Measurements from ENCODE around the gene ZNF414.
A peak's percentile ranks its signal among the peaks of the same experiment; 100 is the strongest.
"Not testable (repeated sequence)": the region's sequence is repeated elsewhere in the genome, so short reads cannot be mapped to it uniquely, and the experiment has no call there.

Gene ZNF414

DNA sequence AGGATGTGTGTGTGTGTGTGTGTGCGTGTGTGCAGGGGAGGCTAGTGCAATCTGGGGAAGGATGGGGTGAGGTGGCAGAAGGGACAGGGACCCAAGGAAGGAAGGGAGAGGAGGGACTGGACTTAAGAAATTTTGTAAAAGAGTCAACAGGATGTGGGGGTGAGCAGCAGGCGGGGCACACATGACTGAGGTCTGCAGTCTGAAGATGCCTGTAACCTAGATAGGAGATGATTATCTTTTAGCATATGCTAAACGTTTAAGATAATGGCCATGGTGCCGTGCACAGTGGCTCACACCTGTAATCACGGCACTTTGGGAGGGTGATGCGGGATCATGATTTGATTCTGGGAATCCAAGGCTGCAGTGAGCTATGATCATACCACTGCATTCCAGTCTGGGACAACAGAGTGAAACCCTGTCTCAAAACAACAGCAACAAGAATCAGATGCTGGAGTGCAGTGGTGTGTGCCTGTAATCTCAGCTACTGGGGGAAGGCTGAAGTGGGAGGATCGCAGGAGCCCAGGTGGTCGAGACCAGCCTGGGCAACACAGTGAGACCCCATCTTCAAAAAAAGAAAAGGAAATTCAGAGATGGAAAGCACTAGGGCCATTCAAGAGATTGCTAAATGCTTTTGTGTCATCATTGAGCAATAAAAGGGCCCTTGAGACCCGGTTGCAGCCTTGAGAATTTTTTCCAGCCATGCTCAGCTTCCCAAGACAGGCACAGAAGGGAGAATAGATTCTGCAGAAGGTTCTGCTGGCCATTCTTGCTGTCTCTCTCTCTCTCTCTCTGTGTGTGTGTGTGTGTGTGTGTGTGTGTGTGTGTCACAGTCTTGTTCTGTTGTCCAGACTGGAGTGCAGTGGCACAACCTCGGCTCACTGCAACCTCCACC lies 3.8 kb upstream of the ZNF414 start:
- no peak for DNase-seq

DNA sequence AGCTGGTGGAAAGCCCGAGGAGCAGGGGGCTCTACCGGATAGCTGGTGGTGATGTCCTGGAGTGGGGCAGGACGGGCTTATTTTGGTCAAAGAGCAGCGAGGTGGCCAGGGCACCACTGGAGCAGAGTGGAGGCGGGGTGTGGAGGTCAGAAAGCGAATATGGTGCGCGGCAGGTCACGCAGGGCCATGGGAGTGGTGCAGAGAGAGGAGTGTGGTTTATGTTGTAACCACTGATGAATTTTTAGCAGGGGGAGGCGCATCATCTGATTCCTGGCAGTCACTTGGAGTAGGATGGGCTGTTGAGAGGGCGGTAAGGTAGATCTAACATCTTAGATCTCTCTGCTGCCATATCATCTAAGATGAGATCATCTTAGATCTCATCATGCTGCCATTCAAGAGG lies 1.4 kb upstream of the ZNF414 start:
- DNase-seq = no peak

DNA sequence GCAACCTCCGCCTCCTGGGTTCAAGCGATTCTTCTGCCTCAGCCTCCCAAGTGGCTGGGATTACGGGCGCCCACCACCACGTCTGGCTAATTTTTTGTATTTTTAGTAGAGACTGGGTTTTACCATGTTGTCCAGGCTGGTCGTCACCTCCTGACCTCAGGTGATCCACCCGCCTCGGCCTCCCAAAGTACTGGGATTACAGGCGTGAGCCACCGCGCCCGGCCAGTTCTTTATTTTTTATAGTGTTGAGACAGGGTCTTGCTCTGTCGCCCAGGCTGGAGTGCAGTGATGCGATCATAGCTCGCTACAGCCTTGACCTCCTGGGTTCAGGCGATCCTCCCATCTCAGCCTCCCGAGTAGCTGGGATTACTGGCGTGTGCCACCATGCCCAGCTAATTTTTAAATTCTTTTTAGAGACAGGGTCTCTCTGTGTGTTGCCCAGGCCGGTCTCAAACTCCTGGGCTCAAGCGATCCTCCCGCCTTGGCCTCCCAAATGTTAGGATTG lies 590 bp upstream of the ZNF414 start:
- DNase-seq = not testable (repeated sequence)

DNA sequence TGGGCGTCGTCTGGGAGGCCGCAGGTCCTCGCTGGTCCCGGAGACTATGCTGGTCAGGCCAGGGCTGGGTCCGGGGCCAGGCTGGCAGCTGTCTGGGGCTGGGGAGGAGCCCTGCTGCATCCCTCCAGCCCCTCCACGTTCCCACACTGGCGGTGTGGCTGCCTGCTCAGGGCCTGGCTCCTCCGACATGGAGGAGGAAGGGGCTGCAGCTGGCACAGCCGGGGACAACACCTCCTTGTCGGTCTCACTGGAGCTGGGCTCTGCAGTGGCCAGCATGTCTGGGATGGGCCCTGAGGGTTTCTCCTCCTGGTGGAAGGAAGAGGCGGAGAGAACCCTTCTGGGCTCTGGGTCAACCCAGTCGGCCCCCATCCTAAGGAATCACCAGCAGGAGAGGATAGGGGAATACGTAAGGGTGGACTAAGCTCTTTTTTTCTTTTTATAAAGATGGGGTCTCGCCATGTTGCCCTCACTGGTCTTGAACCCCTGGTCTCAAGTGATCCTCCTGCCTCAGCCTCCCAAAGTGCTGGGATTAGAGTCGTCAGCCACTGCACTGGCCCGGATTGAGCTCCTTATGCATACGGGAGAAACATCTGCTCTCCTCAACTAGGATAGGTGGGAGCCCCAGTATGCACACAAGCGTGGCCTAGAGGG lies 806 bp downstream of the ZNF414 start:
- DNase-seq = no peak

DNA sequence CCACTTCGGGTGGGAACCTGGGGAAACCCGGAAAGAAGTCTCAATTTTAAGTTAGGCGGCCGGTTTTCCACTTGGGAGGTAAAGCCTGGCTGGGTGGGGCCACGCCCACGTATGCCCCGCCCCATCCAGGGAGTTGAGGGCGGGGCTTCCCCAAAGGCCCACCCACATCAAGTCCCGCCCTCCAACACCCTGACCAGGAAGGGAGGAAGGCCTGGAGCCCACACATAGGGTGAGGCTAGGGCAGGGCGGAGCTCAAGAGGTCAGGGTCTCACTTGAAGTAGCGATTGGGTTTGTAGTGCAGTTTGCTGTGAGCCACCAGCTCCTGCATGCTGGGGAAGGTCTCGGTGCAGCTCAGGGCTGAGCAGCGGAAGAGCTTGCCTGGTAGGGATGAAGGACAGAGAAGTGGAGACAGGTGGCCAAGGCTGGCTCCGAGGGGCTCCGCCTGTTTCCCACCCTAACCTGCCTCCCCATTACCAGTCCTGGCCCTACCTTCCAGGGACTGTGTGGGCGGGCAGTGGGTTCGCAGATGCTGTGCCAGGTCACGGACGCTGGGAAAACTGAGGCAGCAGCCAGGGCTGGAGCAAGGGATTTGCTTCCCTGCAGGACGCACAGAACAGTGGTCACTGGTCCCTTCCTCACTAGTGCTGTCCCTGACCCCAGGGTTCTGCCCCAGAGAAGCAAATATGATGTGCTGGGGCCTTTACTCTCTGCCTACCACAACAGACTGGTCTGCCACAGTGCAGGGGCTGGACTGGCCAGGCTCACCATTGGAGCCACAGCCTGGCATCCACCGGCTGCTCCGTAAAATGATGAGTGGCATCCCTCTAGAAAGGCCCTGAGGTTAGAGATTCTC lies 1.6 kb downstream of the ZNF414 start:
- DNase-seq = no peak

DNA sequence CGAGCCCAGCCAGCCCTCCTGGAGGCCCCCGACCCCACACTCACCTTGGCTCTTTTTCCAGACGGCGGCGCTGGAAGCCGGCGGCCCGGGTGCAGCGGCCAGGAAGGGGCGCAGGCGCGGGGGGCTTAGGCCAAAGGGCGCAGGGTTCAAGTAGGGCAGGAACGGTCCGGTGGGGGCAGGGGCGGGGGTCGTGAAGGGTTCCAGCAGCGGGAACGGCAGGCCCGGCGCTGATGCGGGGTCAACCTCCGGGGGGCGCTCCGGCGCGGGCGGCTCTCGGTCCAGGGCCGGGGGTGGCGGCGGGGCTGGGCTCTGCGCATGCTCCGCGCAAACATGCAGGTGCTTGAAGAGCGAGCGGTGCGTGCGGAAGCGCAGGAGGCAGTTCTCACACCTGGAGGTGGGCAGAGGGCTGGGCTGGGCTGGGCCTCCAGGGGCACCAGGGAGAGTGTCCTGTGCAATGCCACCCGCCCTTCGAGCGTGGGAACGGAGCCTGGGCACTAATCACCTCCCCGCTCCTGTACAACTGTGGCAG lies 2.3 kb downstream of the ZNF414 start:
- no peak for DNase-seq

DNA sequence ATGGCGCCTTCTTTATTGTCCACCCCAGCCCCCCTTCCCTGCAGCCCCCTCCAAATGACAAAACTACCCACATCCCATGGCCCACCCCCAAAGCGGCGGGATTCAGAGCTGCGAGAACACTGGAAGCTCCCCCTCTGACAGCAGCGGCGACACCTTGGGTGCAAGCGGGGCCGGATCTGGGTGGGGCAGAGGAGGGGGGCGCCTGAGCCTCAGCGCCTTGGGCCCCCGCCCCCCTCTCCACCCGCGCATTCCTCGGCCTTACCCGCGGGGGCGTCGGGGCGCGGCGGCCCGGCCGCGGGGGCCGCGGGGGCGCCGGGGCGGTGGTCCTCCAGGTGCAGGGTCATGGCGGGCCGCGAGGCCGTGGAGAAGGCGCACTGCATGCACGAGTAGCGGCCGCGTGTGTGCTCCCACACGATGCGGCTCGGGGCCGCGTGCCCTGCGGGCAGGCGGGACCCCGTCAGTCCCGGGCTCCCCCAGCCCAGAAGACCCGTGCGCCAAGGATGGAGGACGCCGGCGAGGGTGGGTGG lies 3.3 kb downstream of the ZNF414 start:
- no peak for DNase-seq

DNA sequence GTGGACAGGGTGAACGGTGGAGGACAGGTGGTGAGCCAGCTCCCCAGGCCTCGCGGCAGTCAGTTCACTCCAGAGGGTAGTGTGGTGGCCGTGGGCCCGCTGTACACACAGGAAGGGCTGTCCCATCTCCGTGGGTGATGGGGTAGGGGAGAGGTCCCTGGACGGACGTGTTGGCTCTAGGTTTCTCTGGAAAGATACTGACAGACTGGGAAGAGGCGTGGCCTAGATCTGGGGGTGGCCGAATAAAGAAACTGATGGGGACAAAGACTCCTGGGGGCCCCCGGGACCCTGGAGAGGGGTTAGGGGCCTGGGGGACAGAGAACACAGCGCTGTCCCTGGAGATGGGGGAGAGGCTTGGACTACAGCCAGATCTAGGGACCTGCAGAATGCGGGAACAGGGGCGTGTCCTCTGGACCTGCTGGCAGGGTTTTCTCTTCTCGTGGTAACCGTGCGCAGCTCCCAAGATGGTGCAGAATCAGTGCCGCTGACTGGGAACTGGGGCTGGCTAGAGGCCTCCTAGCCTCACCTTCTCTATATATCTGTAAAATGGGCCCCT lies 7.5 kb downstream of the ZNF414 start:
- DNase-seq = no peak

DNA sequence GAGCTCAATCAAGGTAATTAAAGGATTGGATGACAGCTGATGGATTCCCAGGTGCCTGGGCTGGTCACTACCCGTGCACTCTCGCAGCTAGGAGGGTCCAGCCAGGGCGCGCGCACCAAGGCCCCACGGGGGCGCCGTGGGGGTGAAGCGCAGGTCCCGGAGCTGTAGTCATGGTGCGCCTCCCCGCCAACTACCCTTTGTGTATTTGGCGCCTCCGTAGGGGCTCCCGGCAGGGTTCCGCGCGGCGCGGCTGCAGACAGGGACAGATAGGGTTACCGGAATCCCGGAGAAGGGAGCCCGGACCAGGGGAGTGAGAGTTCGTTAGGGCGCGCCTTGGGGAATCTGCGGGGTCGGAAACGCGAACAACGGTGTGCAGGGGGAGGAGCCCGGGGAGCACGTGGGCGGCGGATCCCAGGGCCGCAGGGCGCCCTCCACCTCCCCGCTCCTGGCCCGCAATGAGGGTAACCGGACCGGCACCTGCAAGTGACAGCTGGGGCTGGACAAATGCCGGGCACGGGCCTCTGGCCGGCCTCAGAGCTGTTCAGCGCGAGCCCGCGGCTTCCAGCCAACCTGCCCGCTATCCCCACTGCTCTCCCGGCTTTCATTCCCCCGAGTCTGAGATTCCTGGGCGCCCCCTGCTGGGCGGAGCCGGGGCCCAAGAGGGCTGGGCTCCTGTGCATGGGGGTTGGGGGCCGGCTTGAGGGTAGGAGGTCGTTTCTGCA lies 8.1 kb downstream of the ZNF414 start:
- DNase-seq = peak; percentile 34 to 70

DNA sequence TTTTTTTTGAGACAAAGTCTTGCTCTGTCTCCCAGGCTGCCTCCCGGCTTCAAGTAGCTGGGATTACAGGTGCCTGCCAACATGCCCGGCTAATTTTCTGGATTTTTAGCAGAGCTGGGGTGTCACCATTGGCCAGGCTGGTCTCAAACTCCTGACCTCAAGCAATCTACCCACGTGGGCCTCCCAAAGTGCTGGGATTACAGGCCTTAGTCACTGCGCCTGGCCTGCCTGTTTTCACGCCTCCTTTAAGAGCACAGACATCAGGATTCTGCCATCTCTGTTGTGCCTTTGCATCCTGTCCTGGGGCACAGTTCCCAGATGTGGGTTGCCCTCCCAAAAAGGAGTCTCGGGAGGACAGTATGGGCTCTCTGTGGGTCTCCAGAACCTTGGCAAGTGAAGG lies 9.0 kb downstream of the ZNF414 start:
- DNase-seq = no peak

DNA sequence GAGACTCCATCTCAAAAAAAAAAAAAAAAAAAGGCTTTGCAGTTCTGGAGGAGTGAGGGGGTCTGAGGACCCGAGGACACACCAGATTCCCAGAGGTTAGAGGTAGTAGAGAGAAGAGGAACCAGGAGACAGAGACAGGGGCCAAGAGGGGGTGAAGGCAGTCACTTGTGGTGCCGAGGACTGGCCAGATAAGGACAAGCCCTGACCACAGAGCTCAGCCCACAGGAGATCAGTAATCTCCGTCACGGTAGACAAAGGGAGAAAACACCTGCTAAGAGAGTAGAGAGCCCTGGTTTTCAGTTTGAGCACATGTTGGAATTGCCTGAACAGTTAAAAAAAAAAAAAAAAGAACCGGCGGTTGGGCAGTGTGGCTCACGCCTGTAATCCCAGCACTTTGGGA lies 9.8 kb downstream of the ZNF414 start:
- DNase-seq = no peak

DNA sequence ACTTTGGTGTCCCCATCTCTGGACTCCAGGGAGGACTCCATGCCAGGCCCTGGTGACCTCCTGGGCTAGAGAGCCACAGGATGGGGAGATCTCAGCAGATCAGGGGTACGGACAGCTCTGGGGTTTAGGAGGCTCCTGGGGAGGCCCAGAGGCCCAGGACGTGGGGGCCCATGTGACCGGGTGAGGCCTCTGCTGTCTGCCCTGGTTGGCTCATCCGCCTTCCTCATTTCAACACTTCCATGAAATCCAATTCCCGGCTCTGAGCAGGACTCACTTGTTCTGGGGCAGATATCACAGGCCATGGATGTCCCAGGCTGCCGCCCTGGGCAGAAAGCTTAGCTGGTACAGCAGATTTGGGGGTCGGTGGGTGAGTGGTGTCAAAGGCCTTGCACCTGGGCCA lies 10.5 kb downstream of the ZNF414 start:
- no peak for DNase-seq

DNA sequence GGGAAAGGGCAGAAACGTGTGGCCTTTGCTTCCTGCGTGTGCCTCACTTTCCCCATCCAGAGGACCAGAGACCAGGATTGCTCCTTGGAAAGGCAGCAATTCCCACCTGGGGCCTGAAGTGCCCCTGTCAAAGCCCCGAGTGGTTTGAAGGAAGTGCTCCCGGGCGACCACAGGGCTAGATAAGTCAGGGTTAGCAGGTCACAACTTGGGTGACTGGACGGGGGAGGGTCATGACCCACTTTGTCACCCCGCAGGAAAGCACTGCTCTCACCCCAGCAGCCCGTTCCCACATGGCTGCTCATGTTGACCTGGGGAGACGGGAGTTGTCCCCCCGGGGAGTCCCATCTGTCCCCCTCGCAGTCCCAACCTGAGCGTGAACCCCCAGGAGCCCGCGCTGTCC lies 12.0 kb downstream of the ZNF414 start:
- DNase-seq = no peak

DNA sequence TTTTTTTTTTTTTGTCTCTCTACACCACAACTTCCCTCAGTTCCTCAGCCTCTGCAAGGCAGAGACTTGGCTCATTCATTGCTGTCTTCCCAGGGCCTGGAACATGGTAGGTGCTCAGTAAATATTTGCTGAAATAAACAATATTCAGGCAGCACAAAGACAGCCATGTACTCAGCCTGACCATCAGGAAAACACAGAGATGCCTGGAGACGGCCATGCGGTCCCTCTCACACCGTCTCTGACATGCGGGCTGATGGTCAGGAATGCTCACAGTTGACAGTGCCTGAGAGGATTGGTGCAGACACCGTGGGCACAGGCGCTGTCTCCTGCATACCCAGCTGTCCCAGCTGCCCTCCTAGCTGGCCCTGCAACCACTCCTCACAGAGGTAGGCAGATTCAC lies 12.5 kb downstream of the ZNF414 start:
- DNase-seq = no peak

DNA sequence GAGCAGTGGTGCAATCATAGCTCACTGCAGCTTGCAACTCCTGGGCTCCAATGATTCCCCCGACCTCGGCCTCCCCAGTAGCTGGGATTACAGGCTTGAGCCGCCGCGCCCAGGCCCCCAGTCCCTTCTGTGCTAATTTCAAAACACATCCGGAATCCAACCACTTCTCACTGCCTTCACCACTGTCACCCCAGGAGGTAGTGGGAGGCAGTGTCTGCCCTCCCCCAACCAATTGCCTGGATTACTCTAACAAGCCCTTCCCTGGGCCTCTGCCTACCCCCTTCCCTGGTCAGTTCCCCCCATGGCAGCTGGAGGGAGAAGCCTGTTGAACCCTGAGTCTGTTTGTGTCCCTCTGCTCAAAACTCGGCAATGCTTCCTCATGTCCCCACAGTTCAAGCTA lies 13.8 kb downstream of the ZNF414 start:
- no peak for DNase-seq

DNA sequence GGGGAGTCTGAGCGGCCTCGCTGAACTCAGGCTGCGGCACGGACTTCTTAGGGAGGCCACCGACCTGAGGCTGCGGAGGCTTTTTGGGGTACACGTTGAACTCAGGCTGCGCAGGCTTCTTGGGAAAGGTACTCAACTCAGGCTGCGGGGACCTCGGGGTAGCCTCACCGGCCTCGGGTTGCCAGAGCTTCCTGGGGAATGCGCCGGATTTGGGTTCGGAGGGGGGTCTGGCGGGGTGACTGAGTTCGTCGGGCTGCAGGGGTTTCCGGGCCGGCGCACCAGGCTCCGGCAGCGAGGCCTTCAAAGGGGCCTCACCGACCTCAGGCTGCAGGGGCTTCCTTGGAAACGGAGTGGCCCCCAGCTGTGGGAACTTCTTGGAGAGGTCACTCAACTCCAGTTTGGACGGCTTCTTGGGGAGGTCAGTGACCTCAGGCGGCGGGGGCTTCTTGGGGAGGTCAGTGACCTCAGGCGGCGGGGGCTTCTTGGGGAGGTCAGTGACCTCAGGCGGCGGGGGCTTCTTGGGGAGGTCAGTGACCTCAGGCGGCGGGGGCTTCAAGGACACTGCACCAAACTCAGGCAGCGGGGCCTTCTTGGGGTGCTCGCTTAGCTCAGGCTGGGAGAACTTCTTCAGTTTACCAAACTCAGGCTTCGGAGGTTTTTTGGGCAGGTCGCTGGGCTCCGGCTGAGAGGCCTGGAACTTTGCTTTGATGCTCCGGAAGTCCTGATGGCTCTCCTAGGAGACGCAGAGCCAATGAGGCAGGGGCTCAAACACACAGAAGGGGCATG lies 14.7 kb downstream of the ZNF414 start:
- DNase-seq = no peak

DNA sequence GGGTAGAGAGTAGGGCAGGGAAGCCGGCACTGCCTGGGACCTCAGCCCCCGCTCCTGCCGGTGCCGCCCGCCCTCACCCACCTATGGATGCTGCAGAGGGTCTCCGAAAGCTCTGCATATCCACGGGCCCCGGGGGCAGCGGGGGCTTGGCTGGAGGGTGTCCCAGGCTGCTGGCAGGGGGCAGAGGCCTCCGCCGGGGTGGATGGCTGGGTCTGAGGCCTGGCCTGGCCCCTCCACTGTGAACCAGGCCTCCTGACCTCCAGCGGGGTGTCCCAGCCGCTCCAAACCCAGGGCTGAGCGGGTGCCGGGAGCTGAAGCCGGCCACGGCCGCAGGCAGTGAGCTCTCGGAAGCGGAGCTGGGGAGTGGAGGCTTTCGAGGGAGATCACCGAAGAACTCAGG lies 15.7 kb downstream of the ZNF414 start:
- no peak for DNase-seq

DNA sequence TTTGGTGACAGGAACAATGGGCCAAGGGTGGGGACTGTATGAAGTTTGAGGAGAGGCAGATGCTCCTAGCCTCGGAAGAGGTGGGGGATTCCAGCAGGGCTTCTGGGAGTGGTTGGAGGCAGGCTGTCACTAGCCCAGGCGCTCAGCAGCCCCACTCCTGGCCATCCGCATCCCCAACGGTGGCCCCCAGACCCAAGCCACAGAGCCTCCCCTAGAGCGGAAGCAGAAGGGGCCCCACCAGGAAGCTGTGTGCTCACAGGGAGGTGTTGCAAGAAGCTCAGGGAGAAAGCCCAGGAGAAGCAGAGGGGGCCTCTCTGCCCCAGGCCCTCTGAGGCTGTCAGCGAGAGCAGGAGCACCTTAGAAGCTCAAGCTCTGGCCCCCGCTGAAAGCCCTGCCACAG lies 19.8 kb downstream of the ZNF414 start:
- no peak for DNase-seq

DNA sequence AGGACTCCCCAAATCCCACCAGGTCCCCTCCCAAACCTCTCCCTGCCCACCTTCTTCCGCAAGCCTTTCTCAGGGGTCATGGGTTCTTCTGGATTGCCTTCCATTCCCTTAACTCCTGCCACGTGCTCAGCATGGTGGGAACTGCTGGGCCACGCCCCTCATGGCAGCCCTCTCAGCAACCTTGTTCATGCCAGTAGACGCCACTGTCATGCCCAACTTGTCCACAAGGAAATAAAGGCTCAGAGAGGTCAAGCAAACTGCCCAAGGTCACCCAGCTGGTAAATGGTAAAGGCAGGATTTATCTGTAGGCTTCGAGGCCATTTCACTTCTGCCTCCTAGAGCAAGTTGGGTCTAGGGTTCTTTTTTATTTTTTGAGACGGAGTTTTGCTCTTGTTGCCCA lies 22.4 kb downstream of the ZNF414 start:
- DNase-seq = no peak

DNA sequence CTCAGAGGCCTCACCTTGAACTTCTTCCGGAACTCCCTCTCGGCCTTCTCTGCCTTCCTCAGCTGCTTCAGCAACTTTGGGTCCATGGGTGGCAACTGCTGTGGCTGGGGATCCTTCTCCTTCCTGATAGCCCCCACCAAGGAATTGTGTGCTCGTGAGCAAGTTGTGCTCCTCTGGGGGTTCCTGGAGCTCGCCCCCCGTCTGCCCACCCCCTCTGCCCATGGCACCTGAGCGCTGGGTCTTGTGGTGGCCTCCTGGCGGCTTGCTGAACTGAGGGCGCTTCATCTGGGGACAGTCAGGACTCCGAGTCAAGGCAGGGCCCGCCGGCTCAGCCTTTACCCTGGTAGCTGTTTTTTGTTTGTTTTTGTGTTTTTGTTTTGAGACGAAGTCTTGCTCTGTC lies 23.1 kb downstream of the ZNF414 start:
- no peak for DNase-seq

DNA sequence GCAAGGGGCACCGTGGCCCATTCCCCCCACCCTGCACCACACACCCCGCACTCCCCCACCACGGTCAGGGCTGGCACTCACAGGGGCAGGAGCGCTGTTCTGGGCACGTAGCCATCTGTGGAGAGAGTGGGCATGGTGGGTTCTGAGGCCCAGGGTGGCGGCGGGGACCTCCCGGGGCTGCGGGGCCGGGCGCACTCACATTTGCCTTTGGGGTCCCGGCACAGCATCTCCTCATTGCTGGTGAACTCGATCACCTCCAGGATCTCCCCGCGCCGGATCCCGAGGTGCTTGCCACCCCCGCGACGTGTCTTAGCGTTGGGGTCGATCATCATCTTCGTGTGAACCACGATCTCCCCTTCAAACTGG lies 23.6 kb downstream of the ZNF414 start:
- no peak for DNase-seq
